Measurements from ENCODE around the gene ADIPOQ.
"Not testable (repeated sequence)": the region's sequence is repeated elsewhere in the genome, so short reads cannot be mapped to it uniquely, and the experiment has no call there.

ADIPOQ gene

GRCh38 chr3:186873796-186874195, 31.3 kb downstream of the ADIPOQ start:
- not testable (repeated sequence) for DNase-seq

GRCh38 chr3:186874216-186874615, 31.7 kb downstream of the ADIPOQ start:
- DNase-seq: not testable (repeated sequence)

- not testable (repeated sequence) for DNase-seq
Observed at GRCh38 chr3:186874841-186875240, 32.3 kb downstream of the ADIPOQ start.

GRCh38 chr3:186875708-186876107, 33.2 kb downstream of the ADIPOQ start:
- DNase-seq: no peak

- no peak for DNase-seq
Observed at GRCh38 chr3:186879781-186880180, 37.3 kb downstream of the ADIPOQ start.

- no peak for DNase-seq
Observed at GRCh38 chr3:186880406-186880805, 37.9 kb downstream of the ADIPOQ start.

- no peak for DNase-seq
Observed at GRCh38 chr3:186882150-186882524, 39.6 kb downstream of the ADIPOQ start.

- DNase-seq: peak; percentile 75
Observed at GRCh38 chr3:186882881-186883685, 40.6 kb downstream of the ADIPOQ start.

GRCh38 chr3:186883686-186884058, 41.2 kb downstream of the ADIPOQ start:
- DNase-seq: no peak

GRCh38 chr3:186884868-186885267, 42.4 kb downstream of the ADIPOQ start:
- not testable (repeated sequence) for DNase-seq

GRCh38 chr3:186886202-186886981, 43.9 kb downstream of the ADIPOQ start:
- no peak for DNase-seq

GRCh38 chr3:186887507-186887938, 45.0 kb downstream of the ADIPOQ start:
- DNase-seq: not testable (repeated sequence)

GRCh38 chr3:186888569-186888968, 46.1 kb downstream of the ADIPOQ start:
- DNase-seq: no peak

- DNase-seq: not testable (repeated sequence)
Observed at GRCh38 chr3:186889698-186890097, 47.2 kb downstream of the ADIPOQ start.

GRCh38 chr3:186890911-186891310, 48.4 kb downstream of the ADIPOQ start:
- DNase-seq: no peak

- not testable (repeated sequence) for DNase-seq
Observed at GRCh38 chr3:186893071-186893470, 50.6 kb downstream of the ADIPOQ start.

- DNase-seq: no peak
Observed at GRCh38 chr3:186895406-186895805, 52.9 kb downstream of the ADIPOQ start.

GRCh38 chr3:186896006-186896405, 53.5 kb downstream of the ADIPOQ start:
- no peak for DNase-seq

- no peak for DNase-seq
Observed at GRCh38 chr3:186896875-186897274, 54.4 kb downstream of the ADIPOQ start.

GRCh38 chr3:186901135-186901734, 58.7 kb downstream of the ADIPOQ start:
- no peak for DNase-seq

GRCh38 chr3:186902154-186902553, 59.6 kb downstream of the ADIPOQ start:
- DNase-seq: no peak

GRCh38 chr3:186902713-186903112, 60.2 kb downstream of the ADIPOQ start:
- DNase-seq: no peak

GRCh38 chr3:186903676-186904075, 61.2 kb downstream of the ADIPOQ start:
- not testable (repeated sequence) for DNase-seq

- not testable (repeated sequence) for DNase-seq
Observed at GRCh38 chr3:186907075-186907474, 64.6 kb downstream of the ADIPOQ start.

Measured in stimulated activated CD4-positive, alpha-beta T cell treated with anti-CD3 and anti-CD28 coated beads, Interleukin-1b, Interleukin-23, amount 100 ng/mL, for 48 hours (primary cell).